IMR-90 (cell line): Measurements from ENCODE around the gene EXOC2.

ENCODE experiments used
- CEBPB ChIP-seq: IDR thresholded peaks from 2 replicates; pipeline ENCODE4 v1.6.1; 2012; ENCODE audit warnings: low read depth, low read length, improper control_type of control experiment
- CHD1 ChIP-seq: IDR thresholded peaks from 2 replicates; pipeline ENCODE4 v1.6.1; 2012; ENCODE audit warnings: low read depth, low read length, improper control_type of control experiment
- CTCF ChIP-seq: conservative IDR thresholded peaks from 2 replicates; pipeline ENCODE4 v1.5.1; 2012; ENCODE audit warnings: mild to moderate bottlenecking, low read depth, low read length, improper control_type of control experiment
- MAFK ChIP-seq: IDR thresholded peaks from 2 replicates; pipeline ENCODE4 v1.6.1; 2012; ENCODE audit warnings: low read depth, low read length, improper control_type of control experiment
- POLR2A ChIP-seq: IDR thresholded peaks from 2 replicates; pipeline ENCODE4 v1.6.1; 2012; ENCODE audit warnings: mild to moderate bottlenecking, low read depth, low read length
- RCOR1 ChIP-seq: IDR thresholded peaks from 2 replicates; pipeline ENCODE4 v1.6.1; 2012; ENCODE audit warnings: mild to moderate bottlenecking, low read length, improper control_type of control experiment; ENCODE audit not compliant: insufficient replicate concordance
- RFX5 ChIP-seq: IDR thresholded peaks from 2 replicates; pipeline ENCODE4 v1.8.0; 2012; ENCODE audit warnings: low read depth, mild to moderate bottlenecking, low read length, moderate library complexity
- SMC3 ChIP-seq: fragments of 150-350 bp; IDR thresholded peaks from 2 replicates; pipeline ENCODE4 v1.6.1; 2016; ENCODE audit warnings: low read depth, mild to moderate bottlenecking, antibody characterized with exemption, low read length, moderate library complexity
- TF ChIP-seq, protein P1 (sequence below): fragments of 150-350 bp; IDR thresholded peaks from 2 replicates; pipeline ENCODE4 v1.6.1; 2016; ENCODE audit warnings: low read depth, mild to moderate bottlenecking, low read length, moderate library complexity, borderline replicate concordance

DNA sequence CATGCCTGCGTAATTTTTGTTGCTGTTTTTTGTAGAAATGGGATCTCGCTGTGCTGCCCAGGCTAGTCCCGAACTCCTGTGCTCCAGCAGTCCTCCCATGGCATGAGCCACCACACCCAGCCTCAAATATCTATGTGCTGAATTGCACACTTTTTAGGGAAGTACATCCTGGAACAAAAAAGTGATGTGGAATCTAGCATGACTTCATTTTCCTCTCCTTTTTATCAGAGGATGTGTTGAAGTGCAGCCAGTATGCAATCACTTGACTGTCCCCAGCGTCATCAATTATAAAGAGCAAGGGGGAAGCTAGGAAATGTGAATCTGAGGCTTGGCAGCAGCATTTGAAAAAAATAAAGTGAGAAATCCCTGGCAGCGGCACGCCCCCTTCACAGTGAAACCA lies 6.4 kb upstream of the EXOC2 start:
- TF ChIP-seq CTCF (no peak), CHD1 (no peak), SMC3 (no peak), RFX5 (no peak), MAFK (no peak), POLR2A (no peak), RCOR1 (no peak), CEBPB (no peak)
- TF ChIP-seq, protein P1, sequence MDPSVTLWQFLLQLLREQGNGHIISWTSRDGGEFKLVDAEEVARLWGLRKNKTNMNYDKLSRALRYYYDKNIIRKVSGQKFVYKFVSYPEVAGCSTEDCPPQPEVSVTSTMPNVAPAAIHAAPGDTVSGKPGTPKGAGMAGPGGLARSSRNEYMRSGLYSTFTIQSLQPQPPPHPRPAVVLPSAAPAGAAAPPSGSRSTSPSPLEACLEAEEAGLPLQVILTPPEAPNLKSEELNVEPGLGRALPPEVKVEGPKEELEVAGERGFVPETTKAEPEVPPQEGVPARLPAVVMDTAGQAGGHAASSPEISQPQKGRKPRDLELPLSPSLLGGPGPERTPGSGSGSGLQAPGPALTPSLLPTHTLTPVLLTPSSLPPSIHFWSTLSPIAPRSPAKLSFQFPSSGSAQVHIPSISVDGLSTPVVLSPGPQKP = no peak
